GM12801 (cell line): Measurements from ENCODE around the gene TDO2.

Source experiments
- TF ChIP-seq, protein P1 (sequence below): IDR thresholded peaks from one replicate; pipeline ENCODE4 v1.5.1; 2011; ENCODE audit warnings: control low read depth; ENCODE audit not compliant: insufficient read length; ENCODE audit errors: extremely low read depth

TDO2 gene

DNA sequence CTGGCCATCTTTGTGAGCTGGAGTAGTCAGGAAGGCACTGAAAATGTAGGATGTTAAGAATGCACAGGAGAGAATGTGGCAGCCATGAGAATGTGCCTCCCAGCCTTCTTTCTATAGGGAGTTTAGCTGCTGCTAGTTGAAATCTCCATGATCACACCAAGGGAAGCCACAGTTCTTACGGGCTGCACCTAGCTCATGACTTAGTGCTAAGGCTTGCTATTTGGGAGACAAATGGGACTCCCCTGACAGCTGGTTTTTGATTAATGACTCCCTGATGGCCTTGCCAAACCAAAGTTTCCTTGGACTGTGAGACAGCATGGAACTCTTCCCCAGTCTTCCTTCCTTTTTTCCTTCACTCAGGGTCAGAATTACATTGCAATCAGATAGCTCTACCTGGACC lies 41.0 kb downstream of the TDO2 start:
- TF ChIP-seq, protein P1, sequence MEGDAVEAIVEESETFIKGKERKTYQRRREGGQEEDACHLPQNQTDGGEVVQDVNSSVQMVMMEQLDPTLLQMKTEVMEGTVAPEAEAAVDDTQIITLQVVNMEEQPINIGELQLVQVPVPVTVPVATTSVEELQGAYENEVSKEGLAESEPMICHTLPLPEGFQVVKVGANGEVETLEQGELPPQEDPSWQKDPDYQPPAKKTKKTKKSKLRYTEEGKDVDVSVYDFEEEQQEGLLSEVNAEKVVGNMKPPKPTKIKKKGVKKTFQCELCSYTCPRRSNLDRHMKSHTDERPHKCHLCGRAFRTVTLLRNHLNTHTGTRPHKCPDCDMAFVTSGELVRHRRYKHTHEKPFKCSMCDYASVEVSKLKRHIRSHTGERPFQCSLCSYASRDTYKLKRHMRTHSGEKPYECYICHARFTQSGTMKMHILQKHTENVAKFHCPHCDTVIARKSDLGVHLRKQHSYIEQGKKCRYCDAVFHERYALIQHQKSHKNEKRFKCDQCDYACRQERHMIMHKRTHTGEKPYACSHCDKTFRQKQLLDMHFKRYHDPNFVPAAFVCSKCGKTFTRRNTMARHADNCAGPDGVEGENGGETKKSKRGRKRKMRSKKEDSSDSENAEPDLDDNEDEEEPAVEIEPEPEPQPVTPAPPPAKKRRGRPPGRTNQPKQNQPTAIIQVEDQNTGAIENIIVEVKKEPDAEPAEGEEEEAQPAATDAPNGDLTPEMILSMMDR, result no peak

DNA sequence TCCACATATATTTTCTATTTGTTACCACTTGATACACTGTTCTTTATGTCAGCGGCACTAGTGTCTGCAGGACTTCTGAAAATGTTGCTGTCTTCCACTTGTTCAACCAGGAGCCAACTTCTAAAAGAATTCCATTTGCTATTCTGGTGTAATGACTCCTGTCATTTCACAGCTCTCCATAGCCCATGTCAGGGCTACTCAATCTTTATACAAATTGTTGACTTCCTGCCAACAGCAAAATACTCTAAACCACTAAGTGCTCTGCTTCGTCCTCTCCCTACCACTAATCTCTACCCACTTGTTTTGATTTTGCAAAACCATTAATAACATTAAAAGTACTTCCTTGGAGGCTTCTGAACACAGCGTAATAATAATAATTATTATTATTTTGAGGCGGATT lies 43.0 kb downstream of the TDO2 start:
- TF ChIP-seq, protein P1, result no peak

DNA sequence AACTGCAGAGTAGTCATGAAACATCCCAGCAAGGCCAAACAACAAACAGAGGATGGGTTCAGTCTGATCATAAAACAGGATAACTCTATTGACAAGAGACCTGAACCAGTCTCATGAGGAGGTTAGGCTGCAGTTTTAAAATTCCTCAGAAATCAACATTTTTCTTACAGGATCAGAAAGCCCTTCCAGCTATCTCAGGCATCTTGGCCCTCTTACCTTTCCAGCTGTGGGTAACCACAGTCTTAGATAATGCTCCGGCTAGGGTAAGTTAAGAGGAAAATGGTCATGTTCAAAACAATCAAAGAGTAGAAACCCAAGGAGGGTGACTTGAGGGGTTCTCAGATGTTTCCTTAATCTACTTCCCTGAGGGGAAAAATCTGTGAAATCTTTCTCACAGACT lies 45.0 kb downstream of the TDO2 start:
- TF ChIP-seq, protein P1, result no peak

DNA sequence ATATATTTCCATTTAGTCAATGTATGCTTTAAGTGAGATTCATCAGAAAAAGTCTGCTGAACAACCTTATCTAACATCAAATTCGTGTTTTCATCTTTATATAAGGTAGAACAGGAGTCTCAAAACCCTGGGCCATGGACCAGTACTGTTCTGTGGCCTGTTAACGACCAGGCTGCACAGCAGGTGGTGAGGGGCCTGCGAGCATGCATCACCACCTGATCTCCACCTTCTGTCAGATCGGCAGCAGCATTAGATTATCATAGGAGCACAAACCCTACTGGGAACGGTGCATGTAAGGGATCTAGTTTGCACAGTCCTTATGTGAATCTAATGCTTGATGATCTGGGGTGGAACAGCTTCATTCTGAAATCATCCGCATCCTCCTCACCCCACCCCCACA lies 47.0 kb downstream of the TDO2 start:
- TF ChIP-seq, protein P1, result no peak

DNA sequence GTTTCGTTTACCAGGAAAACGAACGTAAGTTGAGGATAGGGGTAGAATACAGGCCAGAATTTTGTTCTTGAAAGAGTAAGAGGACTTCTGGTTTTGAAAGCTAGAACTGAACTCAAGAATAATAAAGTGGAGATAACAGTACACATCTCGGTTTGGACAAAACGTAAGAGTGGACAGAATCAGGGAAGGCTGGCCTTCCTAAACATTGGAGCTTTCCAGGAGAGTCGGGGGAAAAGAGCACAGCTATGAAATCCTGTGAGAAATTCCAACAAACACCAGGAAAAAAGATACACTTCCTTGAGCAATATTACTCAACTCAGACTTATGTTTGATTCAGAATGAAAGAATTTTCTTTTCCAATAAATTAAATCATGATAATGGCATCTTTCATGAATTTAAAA lies 49.0 kb downstream of the TDO2 start:
- TF ChIP-seq, protein P1, result no peak

DNA sequence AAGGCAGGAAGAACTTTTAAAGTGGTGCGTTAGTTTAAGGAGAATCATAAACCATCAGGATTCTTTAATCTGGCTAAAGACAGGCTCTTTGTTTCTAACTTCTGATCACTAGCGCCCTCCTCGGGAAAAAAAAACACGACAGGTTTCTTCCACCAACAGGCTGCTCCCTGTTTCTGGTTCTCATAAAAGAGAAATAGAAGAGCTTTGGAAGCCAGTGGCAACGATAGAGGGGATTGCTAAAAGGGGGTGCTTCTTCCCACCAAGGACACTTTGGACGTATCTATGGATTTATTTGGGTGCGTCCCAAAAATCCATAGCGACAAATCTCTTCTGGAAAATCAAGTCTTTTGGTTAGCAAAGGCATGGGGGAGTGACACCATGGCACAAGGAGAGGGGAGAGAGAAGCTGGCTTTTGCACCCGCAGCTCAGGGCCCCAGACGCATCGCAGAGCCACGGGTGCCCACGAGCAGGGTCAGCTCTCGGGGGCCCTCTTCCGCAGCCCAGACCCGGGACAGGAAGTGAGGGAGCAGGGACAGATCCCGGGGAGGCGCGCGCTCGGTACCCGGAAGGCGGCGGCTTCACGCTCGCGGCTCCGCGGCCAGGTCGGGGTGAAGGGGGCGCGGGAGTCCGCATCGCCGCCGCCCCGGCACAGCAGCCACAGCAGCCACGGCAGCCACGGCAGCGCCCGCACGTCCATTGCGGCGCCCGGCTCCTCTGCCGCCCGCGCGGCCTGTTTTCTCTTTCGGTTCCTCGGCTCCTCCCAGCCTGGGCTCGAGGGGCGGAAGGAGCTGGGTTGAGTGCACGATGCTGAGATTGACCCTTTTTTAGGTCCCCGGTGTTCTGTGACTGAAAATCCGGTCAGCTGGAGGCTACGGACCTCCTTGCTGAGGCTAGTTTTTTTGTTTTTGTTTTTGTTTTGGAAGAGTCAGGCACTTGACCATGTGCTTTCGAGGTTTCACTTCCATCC lies 49.9 kb downstream of the TDO2 start, which contains the start of gene CTSO:
Gene CTSO, minus strand, starts transcription at position 716 of the 967 bp plus-strand sequence. Its CDS starts 19 bp downstream, at position 697.
- TF ChIP-seq, protein P1, result no peak

DNA sequence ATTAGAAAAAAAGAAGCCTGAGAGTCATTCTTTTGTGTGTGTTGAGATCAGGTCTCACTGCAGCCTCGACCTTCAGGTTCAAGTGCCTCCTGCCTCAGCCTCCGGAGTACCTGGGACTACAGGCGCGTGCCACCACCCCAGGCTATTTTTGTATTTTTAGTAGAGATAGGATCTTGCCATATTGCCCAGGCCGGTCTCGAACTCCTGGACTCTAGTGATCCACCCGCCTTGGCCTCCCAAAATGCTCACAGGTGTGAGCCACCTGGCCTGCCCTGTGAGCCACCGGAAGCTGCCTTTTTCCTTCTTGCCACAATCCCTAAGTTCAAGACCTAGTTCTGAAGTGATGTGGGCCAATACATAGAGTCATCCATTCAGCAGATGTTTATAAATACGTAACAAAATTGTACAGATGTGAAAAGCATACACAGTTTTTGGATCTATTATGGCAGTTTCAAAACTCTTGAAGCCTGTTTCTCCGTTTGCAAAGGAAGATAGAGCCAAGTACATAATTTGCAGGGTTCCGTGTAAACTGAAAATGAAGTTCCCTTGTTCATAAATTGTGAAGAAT lies 50.7 kb downstream of the TDO2 start:
- TF ChIP-seq, protein P1, result no peak
